Measurements from ENCODE around the gene HOXC6. TPM values are rescaled to one million over a fixed set of nuclear protein-coding genes. Genes with fewer than 3 reads are reported as not detected.

Gene HOXC6
- total and polyA plus RNA-seq, 9 of the 15 experiments (the other 6 are each of a cell fraction or from before 2014, with no cell fraction given), result 0.06 to 4.0 (median 1.4) TPM

GRCh38 chr12:54025499-54026405 is 2.5 kb upstream of the HOXC6 start (continued):
- TF ChIP-seq MGA (IDR thresholded peaks at IDR 0.05), result 0 out of 2 replicates have a peak, but pooled peaks have one; percentile 15
- no peak for TF ChIP-seq ZNF239 (CRISPR knock-in tag; IDR thresholded peaks at IDR 0.05)
- no peak for TF ChIP-seq PBX2 (CRISPR knock-in tag; IDR thresholded peaks at IDR 0.05; ENCODE audit: low read depth)
- TF ChIP-seq PBX2 (tag; conservative IDR thresholded peaks at IDR 0.05; ENCODE audit: low read depth), result peak; percentile 57; the same call in 1 of the 2 replicates
- peak; percentile 44 for TF ChIP-seq MEIS2 (IDR thresholded peaks at IDR 0.05; ENCODE audit: partially characterized antibody)
